A673 (cell line): Measurements from ENCODE around the gene IFT57. TPM values are rescaled to one million over a fixed set of nuclear protein-coding genes. Genes with fewer than 3 reads are reported as not detected.

Source experiments
- BruUV-seq: library from RNA; stranded (reverse); fragments of 400-500 nt; replicated peaks from 2 replicates; lab custom pipeline; 2021; lab: Mats Ljungman, UMichigan
- CTCF ChIA-PET: fragments of 300-600 bp; sonication (Branson Sonifier 250); formaldehyde crosslinking; loops from one replicate; lab custom pipeline; 2022; ENCODE audit warnings: antibody characterized with exemption; lab: Charles Lee
- POLR2A ChIA-PET: fragments of 300-600 bp; sonication (Branson Sonifier 250); formaldehyde crosslinking; loops from one replicate; lab custom pipeline; 2022; ENCODE audit warnings: antibody characterized with exemption; ENCODE audit not compliant: low non-redundant PET; lab: Charles Lee
- DNase-seq: peaks from one replicate; pipeline ENCODE4 v3.0.0-alpha.2; 2015; ENCODE audit warnings: low spot score
- H3K27ac ChIP-seq: fragments of 200-600 bp; sonication (generic); 2 replicates; pipeline ENCODE4 v1.5.1; 2016; ENCODE audit warnings: mixed run types, low read depth, mild to moderate bottlenecking, mixed read lengths, antibody characterized with exemption, low read length; ENCODE audit not compliant: poor library complexity, severe bottlenecking
- H3K27me3 ChIP-seq: fragments of 200-600 bp; sonication (generic); replicated peaks from 2 replicates; pipeline ENCODE4 v1.6.1; 2017; ENCODE audit warnings: mixed run types, low read depth, mild to moderate bottlenecking, mixed read lengths, antibody characterized with exemption, low read length; ENCODE audit not compliant: insufficient read depth, poor library complexity
- H3K36me3 ChIP-seq: fragments of 200-600 bp; sonication (generic); 2 replicates; pipeline ENCODE4 v1.6.1; 2016; ENCODE audit warnings: mixed run types, mild to moderate bottlenecking, mixed read lengths, antibody characterized with exemption, low read length; ENCODE audit not compliant: insufficient read depth, poor library complexity, severe bottlenecking
- H3K4me1 ChIP-seq: fragments of 200-600 bp; sonication (generic); 2 replicates; pipeline ENCODE4 v1.6.1; 2017; ENCODE audit warnings: mixed run types, mild to moderate bottlenecking, mixed read lengths, antibody characterized with exemption, low read length; ENCODE audit not compliant: insufficient read depth, poor library complexity, severe bottlenecking
- H3K4me3 ChIP-seq: fragments of 200-600 bp; sonication (generic); 2 replicates; pipeline ENCODE4 v1.5.1; 2016; ENCODE audit warnings: low read depth, mixed run types, mild to moderate bottlenecking, mixed read lengths, low read length; ENCODE audit not compliant: poor library complexity, severe bottlenecking
- H3K9me3 ChIP-seq: fragments of 200-600 bp; sonication (generic); 2 replicates; pipeline ENCODE4 v1.6.1; 2016; ENCODE audit warnings: mixed run types, low read depth, mild to moderate bottlenecking, mixed read lengths, antibody characterized with exemption, low read length; ENCODE audit not compliant: poor library complexity, severe bottlenecking
- EZH2 ChIP-seq: fragments of 200-600 bp; sonication (generic); IDR thresholded peaks from 2 replicates; pipeline ENCODE4 v1.6.1; 2017; ENCODE audit warnings: borderline replicate concordance, low read depth, mild to moderate bottlenecking, mixed read lengths, antibody characterized with exemption, low read length; ENCODE audit not compliant: poor library complexity, severe bottlenecking
- intact Hi-C: fragments of 100-400 bp; cut with micrococcal nuclease; formaldehyde crosslinking; loops from one replicate; pipeline ENCODE4 v1.10.0; 2022; ENCODE audit not compliant: unreplicated experiment
- total RNA-seq: library from RNA; stranded (reverse); gene quantifications from 2 replicates; pipeline ENCODE4 v1.2.3, GENCODE V29; 2021
- TF ChIP-seq, protein P1 (sequence below): fragments of 300-800, 200-600 bp; sonication (generic); conservative IDR thresholded peaks from 2 replicates; pipeline ENCODE4 v1.5.1; 2017; ENCODE audit warnings: low read depth, mild to moderate bottlenecking, antibody characterized with exemption, low read length, moderate library complexity, mixed read lengths

The IFT57 gene
- total RNA-seq, 1 experiment from 2014 or later, result 40.9 TPM

DNA sequence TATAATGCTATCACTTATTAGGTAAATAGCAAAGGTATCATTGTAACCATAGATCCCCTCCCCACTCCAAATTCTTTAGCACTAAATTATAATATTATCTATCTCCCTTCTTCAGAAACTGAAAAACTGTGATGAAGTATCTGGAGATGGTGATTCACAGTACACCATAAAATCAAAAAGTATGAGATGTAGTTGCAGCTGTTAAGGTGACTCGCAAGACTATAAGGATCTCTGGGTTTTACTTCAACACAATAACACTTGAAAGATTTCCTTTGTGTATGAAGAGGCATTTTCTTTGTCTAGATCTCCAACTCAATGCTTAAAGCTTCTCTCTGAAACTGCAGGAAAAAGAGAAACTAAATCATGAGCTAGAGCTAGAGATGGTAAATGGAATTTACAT lies 46.9 kb downstream of the IFT57 start:
- intact Hi-C loops, result no loop called here
- CTCF ChIA-PET, result no interaction called here
- no TSS peak for BruUV-seq
- Histone ChIP-seq H3K4me3 (no peak overlapping the region), H3K27me3 (no peaks in the 10 kb centered on the region), H3K9me3 (no peaks in the 10 kb centered on the region), H3K4me1 (peaks cover 11% of the 10 kb centered on the region), H3K27ac (no peak overlapping the region), H3K36me3 (no peaks in the 10 kb centered on the region)
- DNase-seq, result no peak
- TF ChIP-seq, protein P1, sequence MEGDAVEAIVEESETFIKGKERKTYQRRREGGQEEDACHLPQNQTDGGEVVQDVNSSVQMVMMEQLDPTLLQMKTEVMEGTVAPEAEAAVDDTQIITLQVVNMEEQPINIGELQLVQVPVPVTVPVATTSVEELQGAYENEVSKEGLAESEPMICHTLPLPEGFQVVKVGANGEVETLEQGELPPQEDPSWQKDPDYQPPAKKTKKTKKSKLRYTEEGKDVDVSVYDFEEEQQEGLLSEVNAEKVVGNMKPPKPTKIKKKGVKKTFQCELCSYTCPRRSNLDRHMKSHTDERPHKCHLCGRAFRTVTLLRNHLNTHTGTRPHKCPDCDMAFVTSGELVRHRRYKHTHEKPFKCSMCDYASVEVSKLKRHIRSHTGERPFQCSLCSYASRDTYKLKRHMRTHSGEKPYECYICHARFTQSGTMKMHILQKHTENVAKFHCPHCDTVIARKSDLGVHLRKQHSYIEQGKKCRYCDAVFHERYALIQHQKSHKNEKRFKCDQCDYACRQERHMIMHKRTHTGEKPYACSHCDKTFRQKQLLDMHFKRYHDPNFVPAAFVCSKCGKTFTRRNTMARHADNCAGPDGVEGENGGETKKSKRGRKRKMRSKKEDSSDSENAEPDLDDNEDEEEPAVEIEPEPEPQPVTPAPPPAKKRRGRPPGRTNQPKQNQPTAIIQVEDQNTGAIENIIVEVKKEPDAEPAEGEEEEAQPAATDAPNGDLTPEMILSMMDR, result no peak
- TF ChIP-seq EZH2, result no peak
- POLR2A ChIA-PET, result no interaction called here

DNA sequence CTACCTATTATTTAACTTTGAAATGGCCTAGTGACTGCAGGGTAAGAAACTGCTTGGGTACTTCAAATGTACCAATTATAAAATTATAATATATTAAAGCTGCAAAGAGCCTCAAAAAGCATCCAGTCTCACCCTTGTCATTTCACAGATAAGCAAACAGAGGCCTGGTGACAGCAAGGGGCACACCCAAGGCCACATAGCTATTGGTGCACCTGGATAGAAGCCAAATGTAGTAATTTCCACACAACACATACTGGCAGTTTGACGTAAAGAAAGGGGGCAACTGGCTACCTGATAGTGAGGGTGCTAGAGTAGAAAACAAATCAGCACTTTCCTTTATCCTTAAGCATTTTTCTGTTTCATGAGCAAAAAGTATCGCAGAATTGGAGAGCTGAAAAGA lies 51.1 kb downstream of the IFT57 start:
- Histone ChIP-seq H3K27ac (no peak overlapping the region), H3K4me3 (no peak overlapping the region), H3K36me3 (no peaks in the 10 kb centered on the region), H3K9me3 (no peaks in the 10 kb centered on the region), H3K27me3 (no peaks in the 10 kb centered on the region), H3K4me1 (no peaks in the 10 kb centered on the region)
- intact Hi-C loops, result no loop called here
- POLR2A ChIA-PET, result no interaction called here
- CTCF ChIA-PET, result no interaction called here
- no peak for TF ChIP-seq EZH2
- TF ChIP-seq, protein P1, result no peak
- DNase-seq, result no peak
- no TSS peak for BruUV-seq

DNA sequence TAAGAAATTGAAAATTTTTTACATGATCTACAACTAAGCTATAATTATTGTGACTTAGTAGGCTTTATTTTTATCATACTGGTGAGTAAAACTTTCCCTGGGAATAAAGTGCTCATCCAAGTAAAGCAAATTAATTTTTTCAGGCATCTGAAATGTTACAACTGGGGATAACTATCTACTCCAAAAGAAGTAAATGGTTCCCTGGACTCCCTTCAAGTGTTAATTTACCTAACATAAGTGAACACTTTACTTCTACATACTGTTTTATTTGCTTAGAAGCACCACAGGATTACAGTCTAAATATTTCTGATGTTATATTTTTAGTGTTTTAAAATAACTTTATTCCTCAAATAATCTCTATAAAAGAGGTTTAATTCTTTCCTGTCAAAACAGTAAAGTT lies 57.8 kb downstream of the IFT57 start:
- POLR2A ChIA-PET, result no interaction called here

More for the DNA sequence above, 57.8 kb downstream of the IFT57 start:
- no peak for DNase-seq
- H3K36me3 ChIP-seq, result no peaks in the 10 kb centered on the region
- TF ChIP-seq EZH2, result no peak
- TF ChIP-seq, protein P1, result no peak
- no peaks in the 10 kb centered on the region for H3K9me3 ChIP-seq
- CTCF ChIA-PET, result no interaction called here
- H3K4me3 ChIP-seq, result no peak overlapping the region
- H3K4me1 ChIP-seq, result no peaks in the 10 kb centered on the region
- intact Hi-C loops, result no loop called here
- BruUV-seq, result no TSS peak
- no peak overlapping the region for H3K27ac ChIP-seq
- no peaks in the 10 kb centered on the region for H3K27me3 ChIP-seq
